GM23338 (cell line): ENCODE data around the gene IQUB. TPM values are rescaled to one million over a fixed set of nuclear protein-coding genes. Genes with fewer than 3 reads are reported as not detected.
A peak's percentile ranks its signal among the peaks of the same experiment; 100 is the strongest.

Source experiments
- ATAC-seq: fragments of 200-7000 bp; cut with Tn5 transposase; 3 replicates; pipeline ENCODE4 v1.9.1; 2020
- DNase-seq: peaks from one replicate; pipeline ENCODE4 v3.0.0-alpha.2; 2015; ENCODE audit warnings: low spot score
- H2AFZ ChIP-seq: fragments of 200-600 bp; sonication (generic); 2 replicates; pipeline ENCODE4 v1.8.0; 2016; ENCODE audit warnings: antibody characterized with exemption, mild to moderate bottlenecking, moderate library complexity
- H3F3A ChIP-seq: fragments of 200-600 bp; sonication (generic); replicated peaks from 2 replicates; pipeline ENCODE4 v1.8.0; 2017; ENCODE audit warnings: antibody characterized with exemption, mixed run types, low read depth
- H3K27ac ChIP-seq: fragments of 200-600 bp; sonication (generic); 2 replicates; pipeline ENCODE4 v1.6.1; 2016; ENCODE audit warnings: low read depth
- H3K27me3 ChIP-seq: fragments of 200-600 bp; sonication (generic); 2 replicates; pipeline ENCODE4 v1.8.0; 2016; ENCODE audit warnings: mild to moderate bottlenecking, mixed run types, moderate library complexity; ENCODE audit not compliant: insufficient read depth
- H3K36me3 ChIP-seq: fragments of 200-600 bp; sonication (generic); 2 replicates; pipeline ENCODE4 v1.8.0; 2016; ENCODE audit warnings: mild to moderate bottlenecking; ENCODE audit not compliant: insufficient read depth
- H3K4me1 ChIP-seq: fragments of 200-600 bp; sonication (generic); 2 replicates; pipeline ENCODE4 v1.8.0; 2016; ENCODE audit warnings: mild to moderate bottlenecking, moderate library complexity; ENCODE audit not compliant: insufficient read depth
- H3K4me2 ChIP-seq: fragments of 200-600 bp; sonication (generic); 2 replicates; pipeline ENCODE4 v1.7.1; 2017; ENCODE audit warnings: mixed run types
- H3K4me3 ChIP-seq: fragments of 200-600 bp; sonication (generic); 2 replicates; pipeline ENCODE4 v1.6.1; 2016; ENCODE audit warnings: mixed run types
- H3K79me2 ChIP-seq: fragments of 200-600 bp; sonication (generic); replicated peaks from 2 replicates; pipeline ENCODE4 v1.8.0; 2017; ENCODE audit warnings: mild to moderate bottlenecking; ENCODE audit not compliant: insufficient read depth
- H3K9me2 ChIP-seq: fragments of 200-600 bp; sonication (generic); 2 replicates; pipeline ENCODE4 v1.8.0; 2017; ENCODE audit not compliant: insufficient read depth
- H4K20me1 ChIP-seq: fragments of 200-600 bp; sonication (generic); replicated peaks from 2 replicates; pipeline ENCODE4 v1.8.0; 2017; ENCODE audit warnings: mild to moderate bottlenecking; ENCODE audit not compliant: insufficient read depth
- H3K27ac Mint-ChIP-seq: 2 replicates; pipeline ENCODE4 v1.8.0; 2020; ENCODE audit warnings: inconsistent platforms, mild to moderate bottlenecking, moderate library complexity, mixed read lengths
- H3K27me3 Mint-ChIP-seq: 3 replicates; pipeline ENCODE4 v1.8.0; 2022; ENCODE audit warnings: low read depth, mild to moderate bottlenecking, moderate library complexity, mixed read lengths, inconsistent platforms; ENCODE audit not compliant: insufficient read depth, poor library complexity
- H3K36me3 Mint-ChIP-seq: 3 replicates; pipeline ENCODE4 v1.8.0; 2021; ENCODE audit warnings: low read depth, mild to moderate bottlenecking, inconsistent platforms, moderate library complexity, mixed read lengths
- H3K4me1 Mint-ChIP-seq: 3 replicates; pipeline ENCODE4 v1.8.0; 2020; ENCODE audit warnings: mild to moderate bottlenecking, inconsistent platforms, mixed read lengths
- H3K4me3 Mint-ChIP-seq: 3 replicates; pipeline ENCODE4 v1.8.0; 2021; ENCODE audit warnings: moderate library complexity, mild to moderate bottlenecking, inconsistent platforms, mixed read lengths
- H3K9me3 Mint-ChIP-seq: 3 replicates; pipeline ENCODE4 v1.8.0; 2020; ENCODE audit warnings: moderate library complexity, mild to moderate bottlenecking, inconsistent platforms, mixed read lengths
- CTCF ChIP-seq, 2 experiments: fragments of 200-600 bp in 1 of 2; sonication (generic) in 1 of 2; conservative IDR thresholded peaks; 2 replicates each; pipeline versions ENCODE4 v1.5.1 to v1.6.1; 2016 to 2017; ENCODE audit warnings: antibody characterized with exemption in 2 of 2, low read depth in 2 of 2, mild to moderate bottlenecking in 2 of 2, moderate library complexity in 1 of 2
- ETS1 ChIP-seq: IDR thresholded peaks from 2 replicates; pipeline ENCODE4 v1.6.1; 2016; ENCODE audit warnings: antibody characterized with exemption
- EZH2phosphoT487 ChIP-seq: fragments of 200-600 bp; sonication (generic); IDR thresholded peaks from one replicate; pipeline ENCODE4 v1.8.1; 2018; ENCODE audit warnings: antibody characterized with exemption; ENCODE audit not compliant: unreplicated experiment
- JUNB ChIP-seq: IDR thresholded peaks from one replicate; pipeline ENCODE4 v1.6.1; 2016; ENCODE audit warnings: antibody characterized with exemption; ENCODE audit not compliant: unreplicated experiment
- NANOG ChIP-seq: IDR thresholded peaks from 2 replicates; pipeline ENCODE4 v1.6.1; 2016; ENCODE audit warnings: antibody characterized with exemption, borderline replicate concordance
- STAT1 ChIP-seq: IDR thresholded peaks from one replicate; pipeline ENCODE4 v1.6.1; 2016; ENCODE audit warnings: antibody characterized with exemption; ENCODE audit not compliant: unreplicated experiment
- ZNF331 ChIP-seq: fragments of 250-450 bp; sonication (Bioruptor Pico); IDR thresholded peaks from 2 replicates; pipeline ENCODE4 v1.5.0; 2020; ENCODE audit warnings: low read depth, mild to moderate bottlenecking, moderate library complexity
- ZNF462 ChIP-seq: fragments of 250-450 bp; sonication (Bioruptor Pico); IDR thresholded peaks from 2 replicates; pipeline ENCODE4 v1.5.0; 2020; ENCODE audit warnings: mild to moderate bottlenecking, moderate library complexity
- polyA plus RNA-seq: library from polyadenylated mRNA; unstranded; fragments of >200 nt; fragmentation: Nextera tagmentation; extraction: Ambion mirVana; gene quantifications from 2 replicates; pipeline ENCODE4 v1.2.1, GENCODE V29; 2016
- total RNA-seq: library from RNA; depleted of rRNA; stranded (reverse); fragments of >200 nt; shearing (Covaris generic); gene quantifications from 2 replicates; pipeline ENCODE4 v1.2.3, GENCODE V29; 2014

Gene IQUB
- total and polyA plus RNA-seq, 2 experiments from 2014 or later = 0.79 to 1.1 TPM

- H3F3A ChIP-seq = no peaks in the 10 kb centered on the region
- H3K27me3 ChIP-seq = no peaks in the 10 kb centered on the region
- H3K36me3 ChIP-seq = peaks cover 4% of the 10 kb centered on the region; the same call in 1 of the 2 replicates
- no peak overlapping the region for H2AFZ ChIP-seq
- TF ChIP-seq ETS1 = no peak
- TF ChIP-seq JUNB = no peak
- TF ChIP-seq ZNF462 = no peak
- TF ChIP-seq NANOG = no peak
- no peak for TF ChIP-seq EZH2phosphoT487
- no peak for TF ChIP-seq ZNF331 (CRISPR knock-in tag)
- no peak for TF ChIP-seq CTCF (conservative IDR thresholded peaks at IDR 0.05; ENCODE audit: low read depth in 2 of 2)
- TF ChIP-seq STAT1 = no peak
- H3K36me3 Mint-ChIP-seq = peaks cover 14% of the 10 kb centered on the region
- DNase-seq (no peak), ATAC-seq (no peak)
- H3K27me3 Mint-ChIP-seq = no peaks in the 10 kb centered on the region
- no peak overlapping the region for H3K4me3 ChIP-seq
- H3K4me1 Mint-ChIP-seq = peaks cover 13% of the 10 kb centered on the region
- 0 out of 2 replicates have a peak overlapping the region, but pooled peaks have one; percentile 19 for H3K4me2 ChIP-seq
- no peaks in the 10 kb centered on the region for H4K20me1 ChIP-seq
- no peak overlapping the region for H3K27ac Mint-ChIP-seq
- H3K9me2 ChIP-seq = peaks cover 11% of the 10 kb centered on the region; the same call in 1 of the 2 replicates
- peaks cover 11% of the 10 kb centered on the region; the same call in 1 of the 2 replicates for H3K4me1 ChIP-seq
- H3K79me2 ChIP-seq = no peaks in the 10 kb centered on the region
- H3K9me3 Mint-ChIP-seq = peaks cover 18% of the 10 kb centered on the region
- H3K27ac ChIP-seq = no peak overlapping the region
- H3K4me3 Mint-ChIP-seq = no peak overlapping the region
Measured at GRCh38 chr7:123500878-123501489, 33.4 kb downstream of the IQUB start.
